Endothelial cell of umbilical vein (primary cell): ENCODE measurements around the gene MPIG6B. TPM values are rescaled to one million over a fixed set of nuclear protein-coding genes. Genes with fewer than 3 reads are reported as not detected.

Source experiments
- BruUV-seq: library from RNA; stranded (reverse); fragments of 400-500 nt; replicated peaks from 2 replicates; lab custom pipeline; 2021; lab: Mats Ljungman, UMichigan
- CTCF ChIA-PET: fragments of 300-600, 350-600 bp; sonication (Branson Sonifier 250); formaldehyde crosslinking; loops from one replicate; lab custom pipeline; 2021; ENCODE audit warnings: antibody characterized with exemption, inconsistent platforms; lab: Charles Lee
- POLR2A ChIA-PET: fragments of 300-600, 350-600 bp; sonication (Branson Sonifier 250); formaldehyde crosslinking; loops from one replicate; lab custom pipeline; 2021; ENCODE audit warnings: antibody characterized with exemption, inconsistent platforms; lab: Charles Lee
- DNase-seq: peaks from one replicate; pipeline ENCODE4 v3.0.0-alpha.2; 2011; ENCODE audit warnings: low read depth, low spot score
- FAIRE-seq: peaks from 2 replicates; lab custom pipeline; 2011; peaks lifted over from hg19 to GRCh38; lab: Jason Lieb, UNC
- H2AFZ ChIP-seq: 2 replicates; pipeline ENCODE4 v1.6.0; 2012; ENCODE audit warnings: low read depth, low read length, control low read depth, inconsistent platforms
- H3K27ac ChIP-seq: 2 replicates; pipeline ENCODE4 v1.5.1; 2011; ENCODE audit warnings: low read depth, mild to moderate bottlenecking, control low read depth, low read length, moderate library complexity; ENCODE audit not compliant: insufficient read depth
- H3K27me3 ChIP-seq, 2 experiments: 2 replicates each; pipeline versions ENCODE4 v1.6.0 to v1.6.1; 2011; ENCODE audit warnings: low read length in 2 of 2, mixed read lengths in 1 of 2; ENCODE audit not compliant: control insufficient read depth in 2 of 2, insufficient read depth in 2 of 2
- H3K36me3 ChIP-seq, 2 experiments: 2 replicates in 1 of 2; 3 replicates in 1 of 2; pipeline ENCODE4 v1.5.1; 2011; ENCODE audit warnings: low read length in 2 of 2, mild to moderate bottlenecking in 1 of 2, moderate library complexity in 1 of 2; ENCODE audit not compliant: control insufficient read depth in 2 of 2, insufficient read depth in 2 of 2; ENCODE audit errors: extremely low read depth in 1 of 2
- H3K4me1 ChIP-seq: 3 replicates; pipeline ENCODE4 v1.5.1; 2011; ENCODE audit warnings: mild to moderate bottlenecking, low read length; ENCODE audit not compliant: control insufficient read depth, insufficient read depth; ENCODE audit errors: extremely low read depth
- H3K4me2 ChIP-seq: 2 replicates; pipeline ENCODE4 v1.6.1; 2011; ENCODE audit warnings: low read length, control low read depth, mixed read lengths; ENCODE audit not compliant: insufficient read depth
- H3K4me3 ChIP-seq, 3 experiments: fragments of 200-600 bp in 1 of 3; sonication (generic), shearing (Covaris generic) in 1 of 3; replicated peaks in 1 of 3; 2 replicates each; pipeline ENCODE4 v1.5.1; 2011 to 2016; ENCODE audit warnings: control low read depth in 3 of 3, low read length in 3 of 3, mild to moderate bottlenecking in 2 of 3, inconsistent platforms in 1 of 3, low read depth in 1 of 3, moderate library complexity in 1 of 3; ENCODE audit not compliant: insufficient read depth in 1 of 3
- H3K79me2 ChIP-seq: 2 replicates; pipeline ENCODE4 v1.6.0; 2012; ENCODE audit warnings: low read length, inconsistent platforms; ENCODE audit not compliant: control insufficient read depth, insufficient read depth
- H3K9ac ChIP-seq: replicated peaks from 2 replicates; pipeline ENCODE3; 2011; ENCODE audit warnings: low read length, control low read depth; ENCODE audit not compliant: insufficient read depth; ENCODE audit errors: extremely low read depth
- H3K9me1 ChIP-seq: replicated peaks from 3 replicates; pipeline ENCODE4 v1.6.0; 2011; ENCODE audit warnings: mild to moderate bottlenecking, low read length; ENCODE audit not compliant: control insufficient read depth, insufficient read depth; ENCODE audit errors: extremely low read depth
- H3K9me3 ChIP-seq: replicated peaks from 2 replicates; pipeline ENCODE4 v1.5.1; 2012; ENCODE audit warnings: low read length, inconsistent platforms; ENCODE audit not compliant: control insufficient read depth, insufficient read depth
- H4K20me1 ChIP-seq: replicated peaks from 2 replicates; pipeline ENCODE3; 2011; ENCODE audit warnings: mild to moderate bottlenecking, low read length; ENCODE audit not compliant: control insufficient read depth, insufficient read depth; ENCODE audit errors: extremely low read depth
- CTCF ChIP-seq, 2 donors: IDR thresholded peaks; 1 replicate in 1 of 2; 2 replicates in 1 of 2; pipeline ENCODE4 v1.5.1; 2011; ENCODE audit warnings: low read length in 2 of 2, mild to moderate bottlenecking in 2 of 2, moderate library complexity in 2 of 2, control low read depth in 1 of 2, inconsistent platforms in 1 of 2, low read depth in 1 of 2; ENCODE audit not compliant: insufficient read depth in 1 of 2; ENCODE audit errors: extremely low read depth in 1 of 2
- EZH2 ChIP-seq: IDR thresholded peaks from 2 replicates; pipeline ENCODE4 v1.6.1; 2012; ENCODE audit warnings: borderline replicate concordance, low read depth, mild to moderate bottlenecking, moderate library complexity, low read length, inconsistent platforms; ENCODE audit not compliant: severe bottlenecking
- FOS ChIP-seq: IDR thresholded peaks from 2 replicates; pipeline ENCODE4 v1.6.1; 2011; ENCODE audit warnings: mild to moderate bottlenecking, low read length, moderate library complexity, borderline replicate concordance; ENCODE audit not compliant: insufficient read depth
- GATA2 ChIP-seq: IDR thresholded peaks from 2 replicates; pipeline ENCODE4 v1.7.0; 2011; ENCODE audit warnings: low read depth, mild to moderate bottlenecking, moderate library complexity, mixed read lengths, low read length; ENCODE audit not compliant: insufficient read length, insufficient read depth
- JUN ChIP-seq: IDR thresholded peaks from 2 replicates; pipeline ENCODE4 v1.6.1; 2011; ENCODE audit warnings: borderline replicate concordance, low read depth; ENCODE audit not compliant: insufficient read length, insufficient read depth
- MAX ChIP-seq: IDR thresholded peaks from 2 replicates; pipeline ENCODE4 v1.6.1; 2011; ENCODE audit not compliant: insufficient read depth, insufficient read length
- MYC ChIP-seq: IDR thresholded peaks from one replicate; pipeline ENCODE4 v1.6.1; 2011; ENCODE audit warnings: mild to moderate bottlenecking, low read depth, low read length
- POLR2A ChIP-seq: IDR thresholded peaks from 2 replicates; pipeline ENCODE4 v1.6.1; 2012; ENCODE audit warnings: low read depth, mild to moderate bottlenecking, control low read depth, low read length
- POLR2AphosphoS5 ChIP-seq: IDR thresholded peaks from 2 replicates; pipeline ENCODE4 v1.6.1; 2012; ENCODE audit warnings: low read depth, mild to moderate bottlenecking, control low read depth, low read length, moderate library complexity; ENCODE audit not compliant: insufficient read depth
- dilution Hi-C: fragments of 300-500 bp; cut with MboI; formaldehyde crosslinking; loops from one replicate; pipeline ENCODE4 v1.15.0; 2019; ENCODE audit warnings: low sequenced_read_pairs; ENCODE audit not compliant: extremely low pct_ligation_motif_present
- intact Hi-C: fragments of 100-400 bp; cut with micrococcal nuclease; formaldehyde crosslinking; loops from one replicate; pipeline ENCODE4 v1.10.0; 2022
- polyA plus RNA-seq, 4 experiments: library from polyadenylated mRNA; depleted of rRNA in 3 of 4; stranded (reverse) in 3 of 4; unstranded in 1 of 4; fragments of >200 nt; gene quantifications; 2 replicates each; pipeline versions ENCODE4 v1.2.1 to v1.2.3, GENCODE V29; 2011 to 2012; ENCODE audit warnings: missing spikeins in 1 of 4
- total RNA-seq: library from RNA; stranded (reverse); gene quantifications from 2 replicates; pipeline ENCODE4 v1.2.3, GENCODE V29; 2021

MPIG6B gene
- total and polyA plus RNA-seq, 2 donors (not counting 3 experiments of a cell fraction or from before 2014, with no cell fraction given) = not detected

DNA sequence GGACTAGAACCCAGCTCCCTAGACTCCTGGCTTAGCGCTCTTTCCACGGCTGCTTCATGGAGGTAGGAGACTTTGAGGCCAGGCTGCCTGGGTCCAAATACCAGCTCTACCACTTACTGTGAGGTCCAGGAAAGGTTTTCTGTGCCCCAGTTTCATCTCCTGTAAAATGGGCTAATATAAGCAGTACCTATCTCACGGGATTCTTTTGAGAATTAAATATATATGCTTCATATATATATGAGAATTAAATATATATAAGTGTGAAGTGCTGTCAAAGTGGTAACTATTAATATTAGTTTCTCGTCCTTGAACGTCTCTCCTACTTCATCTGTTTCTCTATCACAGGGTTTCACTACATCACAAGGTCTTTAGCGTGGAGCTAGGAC, 32.1 kb upstream of the MPIG6B start:
- no peak overlapping the region for H3K4me2 ChIP-seq
- TF ChIP-seq EZH2 (no peak), MAX (no peak), CTCF (IDR thresholded peaks at IDR 0.05; ENCODE audit: extremely low read depth in 1 of 2, insufficient read depth in 1 of 2, low read depth in 1 of 2, low read length in 2 of 2) (no peak), MYC (no peak), POLR2AphosphoS5 (no peak), JUN (no peak), POLR2A (no peak), FOS (no peak), GATA2 (no peak)
- no peak overlapping the region for H2AFZ ChIP-seq
- H3K27me3 ChIP-seq = no peaks in the 10 kb centered on the region
- no TSS peak for BruUV-seq
- intact Hi-C loops (no loop called here), dilution Hi-C loops (no loop called here)
- no peak overlapping the region for H3K9ac ChIP-seq
- H4K20me1 ChIP-seq = no peaks in the 10 kb centered on the region
- H3K9me1 ChIP-seq = no peaks in the 10 kb centered on the region
- ChIA-PET CTCF (interaction anchor here (1.1 to 2.1 kb wide), 6 partner anchors 20 to 139 kb away, joined by 3 to 8 read pairs (median 6); partner anchors contain the start of gene LSM2), POLR2A (interaction anchor here (1.5 kb wide), 1 partner anchor 136 kb away, joined by 4 read pairs; the partner anchor contains the start of gene HSPA1B)
- FAIRE-seq = no peak
- H3K36me3 ChIP-seq = peaks cover 6 to 48% of the 10 kb centered on the region in 2 experiments
- no peaks in the 10 kb centered on the region for H3K79me2 ChIP-seq
- peaks cover 10% of the 10 kb centered on the region for H3K4me1 ChIP-seq
- no peak overlapping the region for H3K27ac ChIP-seq
- no peak overlapping the region for H3K4me3 ChIP-seq
- no peaks in the 10 kb centered on the region for H3K9me3 ChIP-seq
- DNase-seq = no peak
